Ecto neural progenitor cell (in vitro differentiated cells): ENCODE data around the gene SCMH1.
"Not testable (repeated sequence)": the region's sequence is repeated elsewhere in the genome, so short reads cannot be mapped to it uniquely, and the experiment has no call there.

ENCODE experiments used
- DNase-seq: peaks from one replicate; pipeline ENCODE4 v3.0.0-alpha.2; 2018; ENCODE audit warnings: low spot score

Gene SCMH1

DNA sequence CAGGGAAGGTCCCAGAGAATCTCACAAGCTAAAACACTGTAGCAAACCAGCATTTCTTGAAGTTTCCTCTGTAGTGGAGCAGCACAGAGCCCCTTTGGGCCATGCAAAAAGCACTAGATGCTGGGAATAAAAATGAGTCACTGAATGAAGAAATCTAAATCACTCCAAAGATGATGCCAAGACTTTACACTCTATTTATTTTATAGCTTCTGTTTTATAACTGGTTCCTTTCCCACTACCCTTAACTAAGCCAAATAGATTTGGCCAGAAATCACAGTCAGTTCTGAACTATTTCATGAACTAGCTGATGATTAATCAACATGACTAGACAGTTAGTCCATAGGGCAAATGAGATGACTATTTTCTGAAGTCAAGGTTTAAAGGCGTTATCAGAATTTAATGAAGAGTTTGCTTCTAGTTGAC, 89.5 kb downstream of the SCMH1 start:
- no peak for DNase-seq

DNA sequence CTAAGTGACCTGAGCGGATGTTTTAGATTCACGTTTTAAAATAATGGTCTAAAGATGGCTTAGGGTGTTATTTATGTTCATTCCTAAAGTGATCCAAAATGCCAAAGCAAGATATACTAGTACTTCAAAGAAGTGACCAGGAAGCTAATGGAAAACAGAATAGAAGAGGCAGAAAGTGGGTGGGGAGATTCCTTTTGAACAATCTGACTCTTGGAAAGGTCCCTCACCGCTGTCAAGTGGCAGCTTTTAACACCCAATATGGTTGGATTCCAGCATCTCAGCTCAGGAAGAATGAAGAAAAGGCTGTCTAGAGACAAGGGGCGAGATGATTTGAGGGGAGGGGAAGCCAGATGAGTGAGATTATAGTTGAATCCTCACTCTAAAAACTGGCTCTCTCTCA, 90.3 kb downstream of the SCMH1 start:
- DNase-seq = no peak

DNA sequence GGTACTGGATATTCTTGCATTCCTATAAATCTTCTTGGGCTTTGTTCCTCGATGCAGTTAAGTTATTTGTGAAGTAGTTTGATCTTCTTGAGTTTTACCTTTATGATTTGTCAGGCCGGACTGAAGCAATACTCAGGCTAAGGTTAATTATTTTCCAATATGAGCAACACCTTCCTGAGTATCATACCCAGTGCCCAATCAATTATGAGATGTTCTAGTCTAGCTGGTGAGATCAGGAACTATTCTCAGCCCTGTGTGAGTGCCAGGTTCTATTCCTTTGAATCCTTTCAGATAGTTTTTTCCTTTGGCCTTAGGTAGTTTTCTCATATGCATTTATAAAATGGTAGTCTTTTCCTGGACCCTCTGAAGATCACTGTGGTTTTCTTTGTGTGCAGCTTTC, 92.5 kb downstream of the SCMH1 start:
- DNase-seq = no peak

DNA sequence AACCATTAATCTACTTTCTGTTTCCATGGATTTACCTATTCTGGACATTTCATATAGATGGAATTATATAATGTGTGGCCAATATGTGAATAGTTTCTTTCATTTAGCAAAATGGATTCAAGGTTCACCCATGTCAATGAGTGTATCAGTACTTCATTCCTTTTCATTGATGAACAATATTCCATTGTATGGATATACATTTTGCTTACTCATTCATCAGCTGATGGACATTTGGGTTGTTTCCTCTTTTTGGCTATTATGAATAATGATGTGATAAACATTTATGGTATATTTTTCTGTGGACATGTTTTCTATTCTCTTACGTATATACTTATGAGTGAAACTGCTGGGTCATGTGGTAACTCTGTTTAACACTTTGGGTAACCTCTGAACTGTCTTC, 97.8 kb downstream of the SCMH1 start:
- DNase-seq = no peak

DNA sequence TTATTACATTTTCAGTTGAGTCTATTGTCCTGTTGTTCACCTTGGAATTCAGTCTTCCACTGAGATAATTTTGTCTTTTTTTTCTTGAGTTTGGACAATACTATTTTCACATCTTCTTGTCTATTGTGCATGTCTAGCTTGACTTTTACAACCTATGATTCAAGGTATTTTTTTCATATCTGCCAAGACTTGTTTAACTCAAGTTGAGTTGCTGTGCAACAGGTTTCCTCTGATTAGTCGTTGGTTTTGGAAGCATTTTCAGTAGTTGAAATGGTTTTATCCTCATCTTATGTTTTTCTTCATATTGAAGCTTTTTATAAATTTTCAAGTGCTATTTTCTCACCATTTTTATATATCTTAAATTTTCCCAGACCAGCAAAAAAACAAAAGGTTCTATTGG, 103.6 kb downstream of the SCMH1 start:
- DNase-seq = no peak

DNA sequence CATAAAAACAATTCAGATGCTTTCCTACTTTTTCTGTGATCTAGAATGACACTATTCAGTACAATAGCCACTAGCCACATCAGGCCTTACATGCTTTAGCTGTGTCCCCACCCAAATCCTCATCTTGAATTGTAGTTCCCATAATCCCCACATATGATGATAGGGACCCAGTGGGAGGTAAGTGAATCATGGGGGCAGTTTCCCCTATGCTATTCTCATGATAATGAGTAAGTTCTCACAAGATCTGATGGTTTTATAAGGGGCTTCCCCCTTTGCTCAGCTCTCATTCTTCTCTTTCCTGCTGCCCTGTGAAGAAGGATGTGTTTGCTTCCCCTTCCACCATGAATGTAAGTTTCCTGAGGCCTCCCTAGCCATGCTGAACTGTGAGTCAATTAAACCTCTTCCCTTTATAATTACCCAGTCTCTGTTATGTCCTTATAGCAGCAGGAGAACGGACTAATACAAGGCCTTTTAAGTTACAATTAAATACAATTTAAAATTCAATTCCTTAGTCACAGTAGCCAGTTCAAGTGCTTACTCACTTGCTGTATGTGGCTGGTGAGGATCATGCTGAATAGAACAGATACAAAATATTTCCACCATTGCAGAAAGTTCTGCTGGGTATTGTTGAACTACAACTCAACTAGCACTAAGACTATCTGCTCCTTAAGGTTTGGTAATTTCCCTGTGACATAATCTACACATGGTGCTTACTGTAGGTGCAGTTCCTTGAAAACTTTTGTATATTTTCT, 106.7 kb downstream of the SCMH1 start:
- no peak for DNase-seq

DNA sequence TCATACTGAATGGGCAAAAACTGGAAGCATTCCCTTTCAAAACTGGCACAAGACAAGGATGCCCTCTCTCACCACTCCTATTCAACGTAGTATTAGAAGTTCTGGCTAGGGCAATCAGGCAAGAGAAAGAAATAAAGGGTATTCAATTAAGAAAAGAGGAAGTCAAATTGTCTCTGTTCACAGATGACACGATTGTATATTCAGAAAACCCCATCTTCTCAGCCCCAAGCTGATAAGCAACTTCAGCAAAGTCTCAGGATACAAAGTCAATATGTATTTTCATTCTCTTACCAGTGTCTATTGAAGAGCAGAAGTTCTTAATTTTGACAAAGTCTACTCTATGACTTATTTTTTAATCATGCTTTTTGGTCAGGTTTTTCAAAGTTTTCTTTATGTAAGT, 107.8 kb downstream of the SCMH1 start:
- not testable (repeated sequence) for DNase-seq

DNA sequence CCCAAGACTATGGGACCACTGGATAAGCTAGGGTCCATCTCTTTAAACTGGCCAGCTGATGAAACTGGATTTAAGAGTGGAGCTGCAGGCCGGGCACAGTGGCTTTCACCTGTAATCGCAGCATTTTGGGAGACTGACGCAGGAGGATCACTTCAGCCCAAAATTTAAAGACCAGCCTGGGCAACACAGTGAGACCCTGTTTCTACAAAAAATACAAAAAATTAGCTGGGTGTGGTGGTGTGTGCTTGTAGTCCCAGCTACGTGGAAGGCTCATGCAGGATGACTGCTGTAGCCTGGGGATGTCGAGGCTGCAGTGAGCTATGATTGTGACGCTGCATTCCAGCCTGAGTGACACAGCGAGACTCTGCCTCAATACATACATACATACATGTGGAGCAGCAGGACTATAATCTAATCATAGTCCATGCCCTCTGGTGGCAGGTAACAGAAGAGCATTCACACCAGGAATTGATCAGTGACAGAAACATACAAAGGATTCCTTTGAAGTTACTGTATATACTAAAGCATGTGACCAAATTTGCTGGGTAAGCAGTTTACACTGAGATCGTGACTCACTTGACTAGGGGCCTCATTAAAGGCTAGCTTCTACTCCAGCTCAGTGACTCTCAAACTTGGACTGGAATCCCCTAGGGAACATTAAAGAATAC, 119.1 kb downstream of the SCMH1 start:
- no peak for DNase-seq

DNA sequence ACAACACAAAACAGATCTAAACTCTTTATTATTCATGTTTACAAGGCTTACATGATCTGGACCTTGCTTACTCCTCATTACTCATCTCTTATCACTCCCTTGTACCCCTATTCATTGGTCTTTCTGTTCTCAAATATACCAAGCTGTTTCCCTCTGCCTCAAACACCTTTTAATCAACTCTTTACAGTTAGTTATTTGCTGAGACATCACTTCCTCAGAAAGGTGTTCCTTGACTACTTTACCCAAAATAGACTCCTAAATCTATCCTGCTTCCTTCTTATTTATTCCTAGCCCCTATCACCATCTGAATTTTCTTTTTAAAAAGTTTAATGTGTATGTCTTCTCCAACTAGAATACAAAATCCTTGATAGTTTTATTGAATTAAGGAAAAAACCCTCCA, 120.0 kb downstream of the SCMH1 start:
- no peak for DNase-seq

DNA sequence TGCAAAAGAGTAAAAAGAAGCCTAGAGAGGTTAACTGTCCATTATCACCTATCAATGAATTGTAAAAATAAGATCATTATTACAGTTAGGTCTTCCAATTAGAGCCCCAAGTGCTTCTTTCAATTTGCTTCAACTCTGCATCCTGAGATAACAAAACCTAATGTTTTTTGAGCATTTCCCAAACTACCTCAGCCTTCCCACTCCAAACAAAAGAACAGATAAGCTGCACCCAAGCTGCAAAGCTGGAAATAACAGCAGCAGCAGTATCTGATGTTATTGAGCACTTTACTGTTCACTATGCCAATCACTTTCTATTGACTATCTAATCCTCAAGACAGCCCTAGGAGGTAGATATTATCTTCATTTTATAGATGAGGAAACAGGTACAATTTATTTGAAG, 123.5 kb downstream of the SCMH1 start:
- DNase-seq = no peak

DNA sequence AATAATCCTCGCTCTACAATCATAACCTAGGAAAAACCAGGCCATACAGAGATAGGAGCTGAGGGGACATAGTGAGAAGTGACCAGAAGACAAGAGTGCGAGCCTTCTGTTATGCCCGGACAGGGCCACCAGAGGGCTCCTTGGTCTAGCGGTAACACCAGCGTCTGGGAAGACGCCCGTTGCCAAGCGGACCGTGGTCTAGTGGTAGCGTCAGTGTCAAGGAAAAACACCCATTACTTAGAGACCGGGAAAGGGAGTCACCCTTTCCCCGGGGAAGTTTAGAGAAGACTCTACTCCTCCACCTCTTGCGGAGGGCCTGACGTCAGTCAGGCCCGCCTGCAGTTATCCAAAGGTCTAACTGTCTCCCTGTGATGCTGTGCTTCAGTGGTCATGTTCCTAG, 124.9 kb downstream of the SCMH1 start:
- not testable (repeated sequence) for DNase-seq

DNA sequence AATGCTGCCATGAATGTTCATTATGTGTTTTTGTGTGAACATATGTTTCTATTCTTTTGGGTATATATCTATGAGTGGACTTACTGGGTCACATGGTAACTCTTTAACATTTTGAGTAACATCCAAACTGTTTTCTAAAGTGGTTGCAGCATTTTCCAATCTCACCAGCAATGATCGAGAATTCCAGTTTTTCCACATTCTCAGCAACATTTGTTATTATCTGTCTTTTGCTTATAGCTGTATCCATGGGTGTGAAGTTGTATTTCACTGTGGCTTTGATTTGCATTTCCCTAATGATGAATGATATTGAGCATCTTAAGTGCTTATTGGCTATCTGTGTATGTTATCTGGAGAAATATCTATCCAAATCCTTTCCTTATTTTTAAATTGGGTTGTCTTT, 131.4 kb downstream of the SCMH1 start:
- no peak for DNase-seq

DNA sequence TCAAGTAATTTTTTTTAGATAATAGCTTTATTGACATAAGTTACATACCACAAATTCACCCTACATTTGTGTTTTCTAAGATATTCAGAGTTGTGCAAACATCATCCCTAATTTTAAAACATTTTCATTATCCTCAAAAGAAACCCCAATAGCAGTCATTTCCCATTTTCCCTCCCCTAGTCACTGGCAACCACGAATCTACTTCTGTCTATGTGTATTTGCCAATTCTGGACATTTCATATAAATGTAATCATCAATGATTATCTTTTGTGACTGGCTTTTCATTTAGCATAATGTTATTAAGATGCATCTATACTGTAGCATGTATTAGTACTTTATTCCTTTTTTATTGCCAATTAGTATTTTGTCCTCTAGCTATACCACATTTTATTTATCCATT, 131.8 kb downstream of the SCMH1 start:
- no peak for DNase-seq

DNA sequence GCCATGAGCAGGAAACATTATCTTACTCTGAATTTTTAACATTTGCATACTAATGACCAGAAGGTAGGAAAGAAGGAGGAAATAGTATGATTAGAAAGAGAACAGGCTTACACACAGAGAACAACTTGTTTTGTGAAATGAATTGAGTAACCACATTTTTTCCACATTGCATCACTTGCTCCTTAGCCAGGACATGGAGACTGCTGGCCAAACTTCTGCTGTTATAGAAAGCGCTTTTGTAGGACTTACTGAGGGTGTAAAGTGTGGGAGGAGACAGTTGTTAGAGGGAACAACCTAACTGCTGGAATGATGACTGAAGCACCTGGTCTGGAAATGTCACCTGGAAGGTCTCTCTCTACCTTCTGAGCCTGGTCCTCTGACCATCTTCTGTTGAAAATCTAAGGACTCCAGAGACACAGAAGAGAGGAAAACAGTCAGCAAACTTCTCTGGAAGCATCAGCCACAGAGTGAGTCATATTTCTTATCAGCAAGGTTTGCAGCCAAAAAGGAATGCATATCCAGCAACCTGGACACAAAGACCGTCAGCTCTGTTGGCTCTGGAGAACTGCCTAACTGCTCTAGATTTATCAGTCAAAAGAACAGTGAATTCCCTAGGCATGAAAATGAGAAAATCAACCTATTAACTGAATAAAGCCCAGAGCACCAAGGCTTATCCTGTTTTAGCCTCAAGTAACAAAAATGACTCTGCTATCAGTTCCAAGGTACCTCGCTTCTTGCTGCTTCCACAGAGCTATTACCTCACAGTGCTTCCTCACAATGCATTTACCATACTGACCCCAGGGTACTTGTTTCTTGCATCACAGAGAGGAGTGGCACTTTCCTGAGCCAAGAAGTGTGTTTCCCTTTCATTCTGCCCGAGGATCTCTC, 132.6 kb downstream of the SCMH1 start:
- DNase-seq = no peak

DNA sequence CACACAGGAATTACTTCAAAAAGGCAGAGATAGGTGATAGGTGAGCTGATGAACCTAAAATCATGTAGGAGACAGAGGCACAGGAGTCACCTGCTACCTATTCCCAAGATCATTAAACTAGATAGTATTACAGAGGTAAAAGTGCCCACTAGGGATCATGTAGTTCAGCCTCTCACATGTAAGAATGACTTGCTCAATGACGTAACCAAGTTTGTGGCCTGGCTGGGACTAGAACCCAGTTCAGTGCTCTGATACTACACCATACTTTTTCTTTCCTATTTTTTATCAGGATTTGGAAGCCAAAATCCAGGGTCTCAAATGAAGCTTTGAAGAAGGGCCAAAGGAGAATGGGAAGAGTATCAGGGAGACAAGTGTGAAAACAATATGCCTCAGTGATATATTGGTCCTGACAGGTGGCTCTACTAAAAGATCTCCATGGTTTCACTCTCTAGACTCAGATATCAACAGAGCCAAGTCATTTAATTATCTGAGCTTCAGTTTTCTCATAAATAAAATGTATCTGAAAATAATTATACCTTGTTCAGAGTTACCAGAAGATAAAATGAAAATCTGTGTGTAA, 133.3 kb downstream of the SCMH1 start:
- no peak for DNase-seq

DNA sequence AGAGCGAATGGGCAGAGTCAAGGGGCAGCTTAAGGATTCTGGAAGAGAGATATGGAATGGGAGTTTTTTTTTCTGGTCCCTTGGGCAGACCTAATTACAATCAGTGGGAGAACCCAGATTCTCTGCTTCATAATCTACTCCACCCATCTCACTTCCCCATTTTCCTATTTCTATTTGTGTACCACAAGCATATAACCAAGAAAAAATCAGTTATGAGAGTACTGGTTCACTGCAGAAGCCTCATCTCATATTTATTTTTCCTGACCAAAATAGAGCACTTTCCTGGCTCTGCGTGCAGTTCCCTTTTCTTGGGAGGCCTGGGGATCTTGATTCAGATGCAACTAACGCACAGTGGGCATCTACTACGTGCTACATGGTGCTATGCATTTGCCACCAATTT, 138.3 kb downstream of the SCMH1 start:
- DNase-seq = no peak

DNA sequence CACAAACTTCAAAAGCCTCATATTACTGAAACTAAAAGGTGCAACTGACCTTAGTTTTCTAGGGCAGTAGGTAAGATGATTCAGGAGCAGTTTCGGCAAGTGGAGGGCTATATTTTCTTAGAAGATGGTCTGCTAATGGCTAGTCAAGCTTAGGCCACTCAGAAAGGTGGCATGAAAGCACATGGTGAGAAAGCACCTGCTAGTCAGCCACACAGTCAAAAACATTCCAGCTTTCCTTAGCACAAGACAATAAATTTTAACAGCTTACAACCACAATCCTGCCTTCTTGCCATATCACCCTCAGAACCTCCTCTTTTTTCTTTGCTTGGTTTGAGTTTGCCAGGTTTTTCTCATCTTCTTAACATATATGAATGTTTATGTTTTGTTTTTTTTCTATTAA, 139.5 kb downstream of the SCMH1 start:
- DNase-seq = no peak

DNA sequence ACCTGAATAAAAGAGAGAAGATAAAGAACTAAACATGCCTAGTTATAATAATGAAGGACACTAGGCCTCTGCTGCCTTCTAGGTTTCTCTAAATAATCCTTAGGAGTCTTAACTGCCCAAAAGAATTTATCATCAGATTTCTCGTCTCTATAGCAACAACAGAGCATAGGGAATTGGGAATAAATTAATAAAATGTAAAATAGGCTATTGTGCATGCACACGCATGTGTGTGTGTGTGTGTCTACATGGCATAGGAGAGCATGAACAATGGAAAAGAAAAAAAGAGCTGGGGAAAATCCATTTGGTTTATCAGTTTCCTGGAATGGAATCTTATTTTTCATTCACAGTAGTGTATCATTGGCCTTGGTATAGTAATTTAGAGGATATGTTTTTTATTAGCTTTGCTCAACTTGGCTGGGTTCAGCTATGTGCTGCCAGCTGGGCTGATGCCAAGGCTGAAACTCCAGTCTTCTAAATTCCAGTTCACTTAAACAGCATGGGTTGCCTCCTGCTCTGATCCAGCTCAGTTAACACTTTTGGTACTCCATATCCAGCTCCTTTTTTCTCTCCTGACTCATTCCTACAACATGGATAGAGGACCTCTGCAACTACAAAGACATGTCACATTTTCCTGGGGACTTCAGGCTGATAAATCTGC, 140.0 kb downstream of the SCMH1 start:
- DNase-seq = no peak

DNA sequence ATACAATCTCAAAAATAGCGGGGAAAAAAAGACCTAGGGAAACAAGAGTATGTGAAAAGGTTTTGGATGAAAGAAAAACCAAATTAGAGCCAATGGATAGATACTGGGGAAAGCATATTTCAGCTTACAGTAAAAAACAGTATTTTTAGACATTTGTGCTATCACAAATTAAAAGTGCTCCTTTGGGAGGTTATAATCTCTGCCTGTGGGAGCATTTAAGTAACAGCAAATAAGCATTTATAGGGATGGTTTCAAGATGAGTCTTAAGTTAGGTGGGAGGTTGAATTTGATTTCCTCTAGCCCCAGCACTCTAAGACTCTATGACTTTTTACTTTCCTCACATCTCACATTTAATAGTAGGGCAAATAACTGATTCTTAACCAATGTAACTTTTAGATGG, 141.0 kb downstream of the SCMH1 start:
- DNase-seq = no peak

DNA sequence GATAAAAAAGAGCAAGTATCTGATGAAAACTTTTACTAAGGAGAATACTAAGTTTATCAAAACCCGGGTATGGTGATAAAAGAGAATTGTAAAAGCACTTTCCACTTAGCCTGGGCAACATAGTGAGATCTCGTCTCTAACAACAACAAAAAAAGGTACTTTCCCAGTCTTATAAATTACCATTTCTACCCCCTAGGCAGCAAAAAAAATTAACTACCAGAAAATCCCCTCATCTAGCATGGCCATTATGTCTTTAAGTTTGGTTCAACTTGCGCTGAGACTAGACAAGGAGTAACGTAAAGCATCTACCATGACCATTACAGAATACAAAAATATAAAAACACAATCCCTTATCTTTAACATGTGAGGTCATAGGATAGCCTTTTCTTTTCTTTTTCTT, 141.9 kb downstream of the SCMH1 start:
- no peak for DNase-seq

DNA sequence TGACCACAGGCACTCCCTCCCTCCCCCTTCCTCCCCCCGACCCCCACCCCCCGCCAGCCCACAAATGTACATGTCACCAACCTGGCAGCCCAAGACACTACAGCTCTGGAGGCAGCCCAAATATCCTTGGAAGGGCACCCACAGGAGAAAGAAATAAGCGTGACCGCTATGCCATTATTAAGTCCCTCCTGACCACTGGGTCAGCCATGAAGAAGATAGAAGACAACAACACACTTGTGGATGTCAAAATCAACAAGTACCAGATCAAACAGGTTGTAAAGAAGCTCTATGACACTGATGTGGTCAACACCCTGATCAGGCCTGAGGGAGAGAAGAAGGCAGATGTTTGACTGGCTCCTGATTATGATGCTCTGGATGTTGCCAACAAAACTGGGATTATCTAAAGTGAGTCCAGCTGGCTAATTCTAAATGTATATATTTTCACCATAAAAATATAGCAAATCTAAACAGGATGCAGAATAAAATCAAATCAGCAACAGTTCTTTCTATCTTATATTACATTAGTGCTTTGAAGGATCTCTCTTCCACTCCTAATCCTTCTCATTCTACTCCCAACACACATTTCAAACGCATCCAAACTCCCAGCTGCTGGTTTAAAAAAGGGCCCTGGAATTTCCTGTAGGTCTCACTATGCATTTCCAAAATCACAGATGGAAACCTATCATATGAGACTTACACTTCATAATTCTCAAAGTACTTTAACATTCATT, 143.2 kb downstream of the SCMH1 start:
- no peak for DNase-seq
